Smooth muscle cell (in vitro differentiated cells): ENCODE data around the gene CD81. TPM values are rescaled to one million over a fixed set of nuclear protein-coding genes. Genes with fewer than 3 reads are reported as not detected.

ENCODE experiments used
- DNase-seq: peaks from one replicate; lab custom pipeline; 2025; ENCODE audit not compliant: unreplicated experiment; lab: John Stamatoyannopoulos, UW
- H2AFZ ChIP-seq: fragments of 200-600 bp; sonication (generic); 2 replicates; pipeline ENCODE4 v1.6.0; 2016; ENCODE audit warnings: antibody characterized with exemption, low read depth, mild to moderate bottlenecking
- H3F3A ChIP-seq: fragments of 200-600 bp; sonication (generic); 2 replicates; pipeline ENCODE4 v1.6.0; 2017; ENCODE audit warnings: antibody characterized with exemption, low read depth
- H3K27ac ChIP-seq: fragments of 200-600 bp; sonication (generic); 2 replicates; pipeline ENCODE4 v1.5.1; 2016; ENCODE audit warnings: low read depth, mild to moderate bottlenecking
- H3K27me3 ChIP-seq: fragments of 200-600 bp; sonication (generic); 2 replicates; pipeline ENCODE4 v1.6.1; 2016; ENCODE audit warnings: low read depth, mild to moderate bottlenecking
- H3K36me3 ChIP-seq: fragments of 200-600 bp; sonication (generic); 2 replicates; pipeline ENCODE4 v1.5.1; 2016; ENCODE audit warnings: low read depth
- H3K4me1 ChIP-seq: fragments of 200-600 bp; sonication (generic); 2 replicates; pipeline ENCODE4 v1.5.1; 2016; ENCODE audit warnings: low read depth
- H3K4me2 ChIP-seq: fragments of 200-600 bp; sonication (generic); 2 replicates; pipeline ENCODE4 v1.6.0; 2016; ENCODE audit warnings: mild to moderate bottlenecking
- H3K4me3 ChIP-seq: fragments of 200-600 bp; sonication (generic); 2 replicates; pipeline ENCODE4 v1.5.1; 2016; ENCODE audit warnings: mild to moderate bottlenecking
- H3K79me2 ChIP-seq: fragments of 200-600 bp; sonication (generic); 2 replicates; pipeline ENCODE4 v1.6.0; 2016; ENCODE audit warnings: low read depth, mild to moderate bottlenecking
- H3K9ac ChIP-seq: fragments of 200-600 bp; sonication (generic); 2 replicates; pipeline ENCODE4 v1.6.0; 2016; ENCODE audit warnings: low read depth
- H3K9me3 ChIP-seq: fragments of 200-600 bp; sonication (generic); replicated peaks from 2 replicates; pipeline ENCODE4 v1.5.1; 2016; ENCODE audit warnings: low read depth
- H4K20me1 ChIP-seq: fragments of 200-600 bp; sonication (generic); 2 replicates; pipeline ENCODE4 v1.6.0; 2016; ENCODE audit warnings: low read depth
- CTCF ChIP-seq: fragments of 200-600 bp; sonication (generic); IDR thresholded peaks from 2 replicates; pipeline ENCODE4 v1.5.1; 2017; ENCODE audit warnings: borderline replicate concordance, mild to moderate bottlenecking, antibody characterized with exemption; ENCODE audit not compliant: insufficient read depth, poor library complexity, severe bottlenecking
- WGBS: methylation state at CpG from one replicate; pipeline ENCODE4 v1.1.7; 2016; ENCODE audit warnings: low lambda C conversion rate; 5-methylcytosine and 5-hydroxymethylcytosine counted together
- polyA plus RNA-seq: library from polyadenylated mRNA; unstranded; fragments of >200 nt; fragmentation: Nextera tagmentation; extraction: Ambion mirVana; gene quantifications from 2 replicates; pipeline ENCODE4 v1.2.1, GENCODE V29; 2016
- total RNA-seq: library from RNA; depleted of rRNA; stranded (reverse); fragments of >200 nt; gene quantifications from 2 replicates; pipeline ENCODE4 v1.2.3, GENCODE V29; 2014

The CD81 gene
- total and polyA plus RNA-seq, 2 experiments from 2014 or later: 191 to 519 TPM

- no peak overlapping the region for H3K9ac ChIP-seq
- H2AFZ ChIP-seq: no peak overlapping the region
- H4K20me1 ChIP-seq: no peaks in the 10 kb centered on the region
- no peak for DNase-seq
- H3K4me1 ChIP-seq: no peaks in the 10 kb centered on the region
- H3F3A ChIP-seq: no peaks in the 10 kb centered on the region
- TF ChIP-seq CTCF: no peak
- no peak overlapping the region for H3K4me3 ChIP-seq
- no peaks in the 10 kb centered on the region for H3K36me3 ChIP-seq
- no peak overlapping the region for H3K4me2 ChIP-seq
- no peaks in the 10 kb centered on the region for H3K9me3 ChIP-seq
- WGBS: 96% methylated on average over 3 of the region's 3 CpGs
- no peaks in the 10 kb centered on the region for H3K79me2 ChIP-seq
- H3K27me3 ChIP-seq: peaks cover 69% of the 10 kb centered on the region
- no peak overlapping the region for H3K27ac ChIP-seq
Measured at GRCh38 chr11:2439820-2440219, 62.7 kb downstream of the CD81 start.

- no peak for DNase-seq
- H2AFZ ChIP-seq: no peak overlapping the region
- no peak for TF ChIP-seq CTCF
- no peaks in the 10 kb centered on the region for H4K20me1 ChIP-seq
- WGBS: 80% methylated on average over 8 of the region's 8 CpGs
- H3K36me3 ChIP-seq: no peaks in the 10 kb centered on the region
- no peak overlapping the region for H3K27ac ChIP-seq
- no peaks in the 10 kb centered on the region for H3K4me1 ChIP-seq
- H3K9ac ChIP-seq: no peak overlapping the region
- no peaks in the 10 kb centered on the region for H3K79me2 ChIP-seq
- no peak overlapping the region for H3K4me2 ChIP-seq
- H3K27me3 ChIP-seq: peaks cover 74% of the 10 kb centered on the region
- no peaks in the 10 kb centered on the region for H3F3A ChIP-seq
- no peaks in the 10 kb centered on the region for H3K9me3 ChIP-seq
- no peak overlapping the region for H3K4me3 ChIP-seq
Measured at GRCh38 chr11:2440646-2441045, 63.5 kb downstream of the CD81 start.

GRCh38 chr11:2441171-2441570 is 64.1 kb downstream of the CD81 start:
- Histone ChIP-seq H3K9ac (no peak overlapping the region), H3K9me3 (no peaks in the 10 kb centered on the region), H4K20me1 (no peaks in the 10 kb centered on the region), H3K4me2 (no peak overlapping the region), H3K27me3 (peaks cover 79% of the 10 kb centered on the region), H2AFZ (no peak overlapping the region), H3K4me3 (no peak overlapping the region), H3K36me3 (no peaks in the 10 kb centered on the region), H3F3A (no peaks in the 10 kb centered on the region), H3K27ac (no peak overlapping the region), H3K4me1 (no peaks in the 10 kb centered on the region), H3K79me2 (no peaks in the 10 kb centered on the region)
- WGBS: 91% methylated on average over 4 of the region's 4 CpGs
- no peak for DNase-seq
- no peak for TF ChIP-seq CTCF

GRCh38 chr11:2442589-2442988 is 65.5 kb downstream of the CD81 start:
- no peak for DNase-seq
- no peaks in the 10 kb centered on the region for H3K4me1 ChIP-seq
- H4K20me1 ChIP-seq: no peaks in the 10 kb centered on the region
- peaks cover 81% of the 10 kb centered on the region for H3K27me3 ChIP-seq
- H3K9ac ChIP-seq: no peak overlapping the region
- no peaks in the 10 kb centered on the region for H3K36me3 ChIP-seq
- H2AFZ ChIP-seq: no peak overlapping the region
- TF ChIP-seq CTCF: no peak
- no peak overlapping the region for H3K27ac ChIP-seq
- H3F3A ChIP-seq: no peaks in the 10 kb centered on the region
- H3K4me2 ChIP-seq: no peak overlapping the region
- H3K79me2 ChIP-seq: no peaks in the 10 kb centered on the region
- H3K4me3 ChIP-seq: no peak overlapping the region
- WGBS: 88% methylated on average over 2 of the region's 2 CpGs
- H3K9me3 ChIP-seq: no peaks in the 10 kb centered on the region
